Activated CD8-positive, alpha-beta memory T cell treated with anti-CD3 and anti-CD28 coated beads for 48 hours (primary cell): ENCODE data around the gene NEIL3.
A peak's percentile ranks its signal among the peaks of the same experiment; 100 is the strongest.

Experiments used
- DNase-seq, 3 experiments: peaks; one replicate each; pipeline ENCODE4 v3.0.0-alpha.2; 2020; ENCODE audit warnings: low read depth in 2 of 3, low spot score in 2 of 3

Gene NEIL3

DNA sequence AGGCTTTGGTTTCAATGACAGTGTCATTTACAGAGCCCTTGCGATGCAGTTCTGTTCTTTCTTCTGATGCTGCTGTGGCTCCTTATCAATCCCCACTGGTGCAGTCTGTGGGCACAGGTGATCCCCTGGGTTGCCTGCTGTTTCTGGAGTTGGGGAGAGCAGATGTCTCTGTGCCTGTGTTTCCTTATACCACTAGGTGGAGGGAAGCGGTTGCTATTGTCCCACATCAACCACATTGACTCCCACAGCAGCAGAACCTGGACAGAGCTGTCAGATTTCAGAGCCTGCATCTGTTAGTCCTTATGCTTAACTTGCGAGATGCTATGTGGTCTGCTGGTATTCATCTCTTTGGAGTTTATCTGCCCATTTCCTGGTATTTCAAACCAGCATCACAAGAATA, 57.7 kb downstream of the NEIL3 start:
- no peak for DNase-seq

DNA sequence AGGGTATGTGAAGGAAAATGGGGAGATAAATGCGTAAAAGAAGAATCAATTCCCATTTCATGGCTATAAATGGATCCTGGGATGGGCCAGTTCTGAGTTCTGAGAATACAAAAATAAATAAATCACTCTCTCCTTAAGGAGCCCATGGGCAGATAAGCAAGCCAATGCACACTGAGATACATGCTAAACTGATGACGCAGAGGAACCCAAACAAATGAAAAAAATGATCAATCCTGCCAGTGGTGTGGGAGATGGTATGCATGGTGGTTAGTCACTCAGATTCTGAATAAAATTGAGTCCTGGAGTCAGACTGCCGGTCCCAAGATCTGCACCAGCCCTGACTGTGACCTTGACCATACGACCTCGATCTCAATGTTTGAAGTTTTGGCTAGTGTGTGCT, 59.7 kb downstream of the NEIL3 start:
- DNase-seq = no peak

DNA sequence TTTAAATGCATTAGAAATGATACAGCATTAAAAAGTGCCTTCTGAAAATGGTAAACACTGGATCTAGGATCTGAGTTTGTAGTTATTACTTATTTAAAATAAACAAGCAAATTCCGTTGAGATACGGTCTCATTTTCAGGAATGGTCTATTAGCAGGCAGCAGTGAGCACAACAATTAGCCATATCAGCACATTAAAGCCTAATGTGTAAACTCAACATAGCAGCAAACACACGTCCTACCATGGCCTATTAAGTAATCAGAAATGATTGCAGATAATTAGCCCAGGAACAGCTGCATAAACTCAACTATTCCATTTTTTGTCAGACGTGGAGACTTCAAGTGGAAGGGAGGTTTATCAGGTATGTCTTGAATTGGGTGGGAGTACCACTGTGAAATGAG, 61.8 kb downstream of the NEIL3 start:
- DNase-seq = no peak

GRCh38 chr4:177374966-177375365, 65.3 kb downstream of the NEIL3 start:
- no peak for DNase-seq

DNA sequence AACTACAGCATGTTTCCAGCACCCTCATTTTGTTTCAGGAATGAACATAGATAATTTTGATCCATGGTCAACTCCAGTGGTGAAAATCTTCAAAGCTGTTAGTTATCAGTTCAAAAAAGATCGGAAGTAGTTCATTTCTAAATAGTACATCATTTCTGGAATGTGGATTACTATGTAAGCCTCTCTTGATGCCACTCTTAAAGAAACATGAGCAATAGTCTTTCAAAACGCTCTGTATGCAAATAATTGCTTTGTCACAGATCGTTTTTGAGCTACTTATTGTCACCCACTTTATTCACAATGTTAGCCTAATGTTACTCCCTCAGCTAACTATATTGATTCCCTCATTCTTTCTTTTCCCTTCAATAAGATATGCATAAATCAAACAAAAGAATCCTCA, 65.7 kb downstream of the NEIL3 start:
- DNase-seq = no peak

DNA sequence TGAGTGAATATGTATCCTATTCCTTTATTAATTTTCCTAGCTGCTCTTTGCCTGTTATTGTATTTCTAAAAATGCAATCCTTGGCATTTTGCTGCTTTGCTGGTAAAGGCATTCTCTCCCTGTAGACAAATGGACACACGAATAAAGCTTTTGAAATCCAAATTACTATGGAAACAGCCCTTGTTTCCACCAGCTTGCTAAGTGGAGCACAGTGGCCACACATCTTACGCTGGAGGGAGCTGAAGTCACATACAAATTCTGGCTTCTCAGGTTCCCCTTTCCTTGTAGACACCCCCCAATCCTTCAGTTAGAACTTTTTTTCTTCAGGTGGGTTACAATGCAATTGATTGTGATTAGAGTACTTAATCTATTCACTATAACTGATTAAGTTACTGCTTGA, 66.3 kb downstream of the NEIL3 start:
- DNase-seq = no peak

GRCh38 chr4:177380730-177381287, 71.1 kb downstream of the NEIL3 start:
- no peak for DNase-seq

- DNase-seq = no peak
Observed at GRCh38 chr4:177381762-177382310, 72.2 kb downstream of the NEIL3 start.

- no peak for DNase-seq
Observed at GRCh38 chr4:177384856-177385397, 75.3 kb downstream of the NEIL3 start.

DNA sequence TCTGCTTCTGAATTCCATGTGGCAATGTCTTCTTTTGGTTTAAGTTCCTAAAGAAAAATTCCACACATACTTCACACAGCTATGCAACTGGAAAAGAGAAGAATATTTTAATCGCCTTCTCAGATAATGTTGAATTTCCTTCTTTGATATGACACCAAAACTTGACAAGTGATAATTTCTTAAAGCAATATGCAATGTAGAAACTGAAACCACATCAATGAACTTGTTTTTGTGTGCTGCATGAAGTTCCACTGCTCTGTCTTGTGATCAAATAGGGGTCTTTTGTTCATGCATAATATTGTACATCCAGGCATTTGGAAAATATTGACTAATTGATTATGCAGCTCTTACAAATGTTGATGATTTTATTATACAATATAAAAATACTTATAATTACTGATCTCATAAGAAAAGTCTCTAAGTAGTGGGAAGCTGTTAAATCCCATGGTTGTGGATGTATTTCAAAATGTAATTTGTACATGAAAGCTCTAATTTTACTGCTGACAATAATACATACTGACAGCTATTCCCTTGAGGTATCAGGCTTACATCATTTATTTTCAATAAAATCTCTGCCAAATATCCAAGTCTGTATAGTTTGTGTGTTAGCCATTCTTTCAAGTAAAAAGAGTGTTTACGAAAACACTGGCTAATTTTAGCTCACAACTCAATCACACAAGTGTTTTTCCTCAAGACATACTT, 76.1 kb downstream of the NEIL3 start:
- no peak for DNase-seq

DNA sequence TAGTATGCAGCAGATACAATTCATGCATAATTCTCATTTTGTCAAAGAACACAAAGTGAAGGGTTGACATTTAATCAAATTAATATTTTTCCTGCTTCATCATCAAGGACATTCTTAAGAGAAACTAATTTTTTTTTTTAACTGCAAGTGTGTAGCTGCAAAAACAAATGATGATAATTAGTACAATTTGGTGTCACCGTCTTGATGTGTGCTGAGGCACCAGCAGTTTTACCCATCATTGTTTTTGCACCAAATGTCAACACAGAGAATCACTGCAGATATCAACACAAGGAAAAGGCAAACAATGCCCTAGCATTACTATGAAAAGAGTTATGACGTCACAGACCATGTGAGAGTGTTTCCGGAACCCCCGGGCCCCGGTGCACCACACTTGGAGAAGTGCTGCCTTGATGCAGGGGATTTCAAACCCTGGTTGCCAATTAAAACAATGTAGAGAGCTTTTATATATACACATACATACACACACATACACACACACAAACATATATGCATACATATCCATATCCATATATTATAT, 76.7 kb downstream of the NEIL3 start:
- DNase-seq = no peak

DNA sequence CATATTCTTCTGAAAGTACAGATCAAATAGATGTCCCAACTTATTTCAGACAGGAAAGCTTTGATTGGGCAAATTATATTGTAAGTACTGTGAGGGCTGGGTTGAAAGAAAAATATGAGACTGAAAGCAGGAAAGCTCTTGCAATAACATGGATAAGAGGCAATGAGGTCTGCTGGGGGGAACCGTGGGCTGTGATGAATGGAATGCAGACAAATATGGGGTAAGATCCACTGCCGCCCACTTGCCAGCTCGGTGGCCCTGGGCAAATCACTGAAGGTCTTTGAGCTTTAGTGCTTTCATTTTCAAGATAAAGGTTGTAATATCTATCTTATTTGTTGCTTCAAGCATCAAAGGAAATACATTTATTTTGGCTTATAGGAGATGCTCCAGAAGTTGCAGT, 81.6 kb downstream of the NEIL3 start:
- no peak for DNase-seq

GRCh38 chr4:177391953-177392352, 82.3 kb downstream of the NEIL3 start:
- no peak for DNase-seq

GRCh38 chr4:177393236-177393635, 83.6 kb downstream of the NEIL3 start:
- DNase-seq = peak in 1 of 3 experiments; percentile 3

GRCh38 chr4:177396352-177396751, 86.7 kb downstream of the NEIL3 start:
- DNase-seq = no peak

DNA sequence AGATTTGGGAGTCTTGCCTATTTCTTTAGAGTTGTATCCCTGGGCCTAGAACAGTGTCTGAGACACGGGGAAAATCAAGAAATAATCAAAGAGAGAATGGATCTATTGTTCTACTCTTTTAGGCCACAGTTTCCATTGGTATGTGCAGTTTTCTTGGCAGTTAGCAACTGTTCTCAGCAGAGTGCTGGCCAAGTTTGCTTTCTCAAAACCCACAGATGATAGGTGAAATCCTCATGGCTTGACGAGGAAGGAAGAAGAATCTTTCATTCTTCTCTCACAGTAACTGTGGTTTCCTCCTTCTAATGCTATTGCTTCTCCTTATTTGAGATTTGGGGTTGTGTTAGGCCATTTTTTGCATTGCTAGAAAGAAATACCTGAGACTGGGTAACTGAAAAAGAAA, 90.4 kb downstream of the NEIL3 start:
- DNase-seq = no peak

- no peak for DNase-seq
Observed at GRCh38 chr4:177401658-177402273, 92.1 kb downstream of the NEIL3 start.

GRCh38 chr4:177403746-177404145, 94.1 kb downstream of the NEIL3 start:
- DNase-seq = no peak

- no peak for DNase-seq
Observed at GRCh38 chr4:177404342-177404741, 94.7 kb downstream of the NEIL3 start.

DNA sequence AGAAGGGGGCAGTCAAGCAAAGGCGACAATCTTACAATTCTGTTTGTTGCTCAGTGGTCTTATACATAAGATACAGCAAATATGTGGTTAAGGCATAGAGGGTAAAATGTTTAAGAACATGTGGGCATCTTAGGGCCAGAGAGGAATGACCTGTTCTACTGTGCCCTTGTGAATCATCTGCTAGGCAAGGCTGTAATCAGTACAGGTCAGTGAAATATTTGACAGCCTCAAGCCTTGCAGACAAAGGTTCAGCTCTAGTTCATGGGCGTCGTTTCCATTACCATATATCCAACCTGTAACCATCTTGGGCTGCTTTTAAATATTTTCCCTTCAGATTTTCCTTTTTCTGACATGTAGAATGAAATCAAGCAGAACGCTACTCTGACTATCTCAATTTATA, 95.3 kb downstream of the NEIL3 start:
- no peak for DNase-seq

- DNase-seq = no peak
Observed at GRCh38 chr4:177405508-177405907, 95.8 kb downstream of the NEIL3 start.

- no peak for DNase-seq
Observed at GRCh38 chr4:177408023-177408422, 98.3 kb downstream of the NEIL3 start.
